ENCODE measurements around the gene DNAJC1.

- TF ChIP-seq, protein P1, sequence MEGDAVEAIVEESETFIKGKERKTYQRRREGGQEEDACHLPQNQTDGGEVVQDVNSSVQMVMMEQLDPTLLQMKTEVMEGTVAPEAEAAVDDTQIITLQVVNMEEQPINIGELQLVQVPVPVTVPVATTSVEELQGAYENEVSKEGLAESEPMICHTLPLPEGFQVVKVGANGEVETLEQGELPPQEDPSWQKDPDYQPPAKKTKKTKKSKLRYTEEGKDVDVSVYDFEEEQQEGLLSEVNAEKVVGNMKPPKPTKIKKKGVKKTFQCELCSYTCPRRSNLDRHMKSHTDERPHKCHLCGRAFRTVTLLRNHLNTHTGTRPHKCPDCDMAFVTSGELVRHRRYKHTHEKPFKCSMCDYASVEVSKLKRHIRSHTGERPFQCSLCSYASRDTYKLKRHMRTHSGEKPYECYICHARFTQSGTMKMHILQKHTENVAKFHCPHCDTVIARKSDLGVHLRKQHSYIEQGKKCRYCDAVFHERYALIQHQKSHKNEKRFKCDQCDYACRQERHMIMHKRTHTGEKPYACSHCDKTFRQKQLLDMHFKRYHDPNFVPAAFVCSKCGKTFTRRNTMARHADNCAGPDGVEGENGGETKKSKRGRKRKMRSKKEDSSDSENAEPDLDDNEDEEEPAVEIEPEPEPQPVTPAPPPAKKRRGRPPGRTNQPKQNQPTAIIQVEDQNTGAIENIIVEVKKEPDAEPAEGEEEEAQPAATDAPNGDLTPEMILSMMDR (IDR thresholded peaks at IDR 0.05): no peak
- TF ChIP-seq POLR2A (IDR thresholded peaks at IDR 0.05; ENCODE audit: low read length) (no peak), EP300 (IDR thresholded peaks at IDR 0.05) (no peak), MAX (IDR thresholded peaks at IDR 0.05) (no peak), ESRRA (IDR thresholded peaks at IDR 0.05; ENCODE audit: borderline replicate concordance, low read length) (no peak), SMC3 (IDR thresholded peaks at IDR 0.05) (no peak), BCL3 (IDR thresholded peaks at IDR 0.05) (no peak), KDM1A (IDR thresholded peaks at IDR 0.05; ENCODE audit: low read depth) (no peak)
- TF ChIP-seq, protein P2, sequence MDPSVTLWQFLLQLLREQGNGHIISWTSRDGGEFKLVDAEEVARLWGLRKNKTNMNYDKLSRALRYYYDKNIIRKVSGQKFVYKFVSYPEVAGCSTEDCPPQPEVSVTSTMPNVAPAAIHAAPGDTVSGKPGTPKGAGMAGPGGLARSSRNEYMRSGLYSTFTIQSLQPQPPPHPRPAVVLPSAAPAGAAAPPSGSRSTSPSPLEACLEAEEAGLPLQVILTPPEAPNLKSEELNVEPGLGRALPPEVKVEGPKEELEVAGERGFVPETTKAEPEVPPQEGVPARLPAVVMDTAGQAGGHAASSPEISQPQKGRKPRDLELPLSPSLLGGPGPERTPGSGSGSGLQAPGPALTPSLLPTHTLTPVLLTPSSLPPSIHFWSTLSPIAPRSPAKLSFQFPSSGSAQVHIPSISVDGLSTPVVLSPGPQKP (IDR thresholded peaks at IDR 0.05; ENCODE audit: low read depth, low read length): no peak
Observed at GRCh38 chr10:21926358-21926925, 77.1 kb downstream of the DNAJC1 start.
